Measurements from ENCODE around the gene STIL.
"Not testable (repeated sequence)": the region's sequence is repeated elsewhere in the genome, so short reads cannot be mapped to it uniquely, and the experiment has no call there.

STIL gene

DNA sequence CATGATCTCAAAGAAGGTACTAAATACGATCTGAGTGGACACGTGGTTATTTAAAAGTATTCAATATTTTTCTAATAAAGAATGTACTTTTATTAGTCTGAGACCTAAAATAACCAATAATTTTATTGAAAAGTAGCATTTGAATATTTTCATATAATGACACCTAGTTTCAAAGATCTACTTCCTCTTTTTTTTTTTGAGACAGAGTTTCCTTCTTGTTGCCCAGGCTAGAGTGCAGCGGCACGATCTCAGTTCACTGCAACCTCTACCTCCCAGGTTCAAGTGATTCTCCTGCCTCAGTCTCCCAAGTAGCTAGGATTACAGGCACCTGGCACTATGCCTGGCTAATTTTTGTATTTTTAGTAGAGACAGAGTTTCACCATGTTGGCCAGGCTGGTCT lies 25.8 kb downstream of the STIL start:
- H3K9me3 Mint-ChIP-seq; H3K27ac Mint-ChIP-seq; H3K4me1 Mint-ChIP-seq (ENCODE audit: low read depth); H3K27me3 Mint-ChIP-seq (ENCODE audit: low read depth); H3K4me3 Mint-ChIP-seq: not testable (repeated sequence)
- H3K36me3 Mint-ChIP-seq (ENCODE audit: low read depth), result peaks cover 17% of the 10 kb centered on the region

- Mint-ChIP-seq H3K4me1 (ENCODE audit: low read depth) (peaks cover 3% of the 10 kb centered on the region), H3K27me3 (ENCODE audit: low read depth) (no peaks in the 10 kb centered on the region), H3K9me3 (no peaks in the 10 kb centered on the region), H3K4me3 (no peak overlapping the region), H3K36me3 (ENCODE audit: low read depth) (peaks cover 20% of the 10 kb centered on the region), H3K27ac (no peak overlapping the region)
Observed at GRCh38 chr1:47280142-47280541, 33.8 kb downstream of the STIL start.

- Mint-ChIP-seq H3K36me3 (ENCODE audit: low read depth) (peaks cover 17% of the 10 kb centered on the region), H3K4me3 (no peak overlapping the region), H3K27ac (no peak overlapping the region), H3K27me3 (ENCODE audit: low read depth) (no peaks in the 10 kb centered on the region), H3K9me3 (no peaks in the 10 kb centered on the region), H3K4me1 (ENCODE audit: low read depth) (peaks cover 7% of the 10 kb centered on the region)
Observed at GRCh38 chr1:47276850-47277249, 37.1 kb downstream of the STIL start.

DNA sequence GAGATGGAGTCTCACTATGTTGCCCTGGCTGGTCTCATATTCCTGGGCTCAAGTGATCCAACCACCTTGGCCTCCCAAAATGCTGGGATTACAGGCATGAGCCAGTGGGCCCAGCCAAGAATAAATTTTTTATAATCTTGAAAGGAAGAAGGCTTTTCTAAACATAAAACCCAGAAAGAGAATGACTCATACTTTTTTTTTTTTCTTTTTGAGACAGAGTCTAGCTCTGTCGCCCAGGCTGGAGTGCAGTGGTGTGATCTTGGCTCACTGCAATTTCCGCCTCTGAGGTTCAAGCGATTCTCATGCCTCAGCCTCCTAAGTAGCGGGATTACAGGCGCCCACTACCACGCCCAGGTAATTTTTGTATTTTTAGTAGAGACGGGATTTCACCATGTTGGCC lies 38.1 kb downstream of the STIL start:
- not testable (repeated sequence) for H3K9me3 Mint-ChIP-seq; H3K27me3 Mint-ChIP-seq (ENCODE audit: low read depth); H3K4me3 Mint-ChIP-seq; H3K27ac Mint-ChIP-seq; H3K4me1 Mint-ChIP-seq (ENCODE audit: low read depth)
- H3K36me3 Mint-ChIP-seq (ENCODE audit: low read depth), result peaks cover 20% of the 10 kb centered on the region

DNA sequence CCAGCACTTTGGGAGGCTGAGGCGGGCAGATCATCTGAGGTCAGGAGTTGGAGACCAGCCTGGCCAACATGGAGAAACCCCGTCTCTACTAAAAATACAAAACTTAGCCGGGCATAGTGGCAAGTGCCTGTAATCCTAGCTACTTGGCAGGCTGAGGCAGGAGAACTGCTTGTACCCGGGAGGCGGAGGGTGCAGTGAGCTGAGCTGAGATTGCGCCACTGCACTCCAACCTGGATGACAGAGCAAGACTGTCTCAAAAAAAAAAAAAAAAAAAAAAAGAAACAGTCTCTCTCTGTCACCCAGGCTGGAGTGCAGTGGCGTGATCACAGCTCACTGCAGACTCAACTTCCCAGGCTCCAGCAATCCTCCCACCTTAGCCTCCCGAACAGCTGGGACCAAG lies 48.4 kb downstream of the STIL start:
- not testable (repeated sequence) for H3K27me3 Mint-ChIP-seq (ENCODE audit: low read depth); H3K4me1 Mint-ChIP-seq (ENCODE audit: low read depth); H3K27ac Mint-ChIP-seq; H3K9me3 Mint-ChIP-seq; H3K4me3 Mint-ChIP-seq
- H3K36me3 Mint-ChIP-seq (ENCODE audit: low read depth), result peaks cover 25% of the 10 kb centered on the region

- peaks cover 21% of the 10 kb centered on the region for H3K36me3 Mint-ChIP-seq (ENCODE audit: low read depth)
- H3K4me3 Mint-ChIP-seq, result no peak overlapping the region
- no peaks in the 10 kb centered on the region for H3K27me3 Mint-ChIP-seq (ENCODE audit: low read depth)
- no peak overlapping the region for H3K27ac Mint-ChIP-seq
- no peaks in the 10 kb centered on the region for H3K9me3 Mint-ChIP-seq
- peaks cover under 1% of the 10 kb centered on the region for H3K4me1 Mint-ChIP-seq (ENCODE audit: low read depth)
Observed at GRCh38 chr1:47262787-47263413, 51.0 kb downstream of the STIL start.

- Mint-ChIP-seq H3K36me3 (ENCODE audit: low read depth) (peaks cover 15% of the 10 kb centered on the region), H3K4me1 (ENCODE audit: low read depth) (peaks cover 4% of the 10 kb centered on the region), H3K4me3 (no peak overlapping the region), H3K9me3 (no peaks in the 10 kb centered on the region), H3K27me3 (ENCODE audit: low read depth) (no peaks in the 10 kb centered on the region), H3K27ac (no peak overlapping the region)
Observed at GRCh38 chr1:47257224-47257623, 56.7 kb downstream of the STIL start.

GRCh38 chr1:47252795-47253194 lies 61.2 kb downstream of the STIL start:
- peaks cover 3% of the 10 kb centered on the region for H3K4me1 Mint-ChIP-seq (ENCODE audit: low read depth)
- H3K4me3 Mint-ChIP-seq, result no peak overlapping the region
- peaks cover 18% of the 10 kb centered on the region for H3K36me3 Mint-ChIP-seq (ENCODE audit: low read depth)
- H3K27ac Mint-ChIP-seq, result no peak overlapping the region
- H3K27me3 Mint-ChIP-seq (ENCODE audit: low read depth), result no peaks in the 10 kb centered on the region
- H3K9me3 Mint-ChIP-seq, result no peaks in the 10 kb centered on the region

GRCh38 chr1:47252369-47252768 lies 61.6 kb downstream of the STIL start:
- no peaks in the 10 kb centered on the region for H3K9me3 Mint-ChIP-seq
- H3K4me3 Mint-ChIP-seq, result no peak overlapping the region
- no peaks in the 10 kb centered on the region for H3K27me3 Mint-ChIP-seq (ENCODE audit: low read depth)
- no peaks in the 10 kb centered on the region for H3K4me1 Mint-ChIP-seq (ENCODE audit: low read depth)
- peaks cover 15% of the 10 kb centered on the region for H3K36me3 Mint-ChIP-seq (ENCODE audit: low read depth)
- no peak overlapping the region for H3K27ac Mint-ChIP-seq

- no peak overlapping the region for H3K27ac Mint-ChIP-seq
- no peak overlapping the region for H3K4me3 Mint-ChIP-seq
- no peaks in the 10 kb centered on the region for H3K4me1 Mint-ChIP-seq (ENCODE audit: low read depth)
- peaks cover 5% of the 10 kb centered on the region for H3K27me3 Mint-ChIP-seq (ENCODE audit: low read depth)
- H3K36me3 Mint-ChIP-seq (ENCODE audit: low read depth), result peaks cover 11% of the 10 kb centered on the region
- no peaks in the 10 kb centered on the region for H3K9me3 Mint-ChIP-seq
Observed at GRCh38 chr1:47249755-47250154, 64.2 kb downstream of the STIL start.

GRCh38 chr1:47244339-47244862 lies 69.5 kb downstream of the STIL start:
- H3K4me3 Mint-ChIP-seq, result no peak overlapping the region
- peaks cover 3% of the 10 kb centered on the region for H3K36me3 Mint-ChIP-seq (ENCODE audit: low read depth)
- H3K27ac Mint-ChIP-seq, result no peak overlapping the region
- peaks cover 1% of the 10 kb centered on the region for H3K4me1 Mint-ChIP-seq (ENCODE audit: low read depth)
- H3K27me3 Mint-ChIP-seq (ENCODE audit: low read depth), result peaks cover 32% of the 10 kb centered on the region
- H3K9me3 Mint-ChIP-seq, result no peaks in the 10 kb centered on the region

DNA sequence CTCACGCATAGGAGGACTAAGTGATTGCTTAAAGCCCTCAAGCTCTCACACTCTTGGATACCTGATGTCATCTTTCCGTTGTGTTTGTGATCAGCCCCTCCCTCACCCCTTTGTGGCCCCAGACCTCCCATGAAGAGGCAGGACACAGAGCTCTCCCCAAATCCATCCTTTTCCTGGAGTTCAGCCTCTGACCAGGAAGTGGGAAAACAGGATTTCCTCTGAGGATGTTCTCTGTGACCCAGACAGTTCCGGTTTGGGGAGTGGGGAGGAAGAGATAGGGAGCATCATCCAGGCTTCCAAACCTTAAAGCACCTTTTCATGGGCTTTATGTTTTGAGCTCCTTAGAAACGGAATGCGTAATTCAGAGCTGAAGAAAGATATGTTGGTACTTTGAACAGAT lies 70.0 kb downstream of the STIL start:
- Mint-ChIP-seq H3K9me3 (no peaks in the 10 kb centered on the region), H3K4me1 (ENCODE audit: low read depth) (peaks cover 6% of the 10 kb centered on the region), H3K27ac (no peak overlapping the region), H3K4me3 (no peak overlapping the region), H3K36me3 (ENCODE audit: low read depth) (peaks cover 2% of the 10 kb centered on the region), H3K27me3 (ENCODE audit: low read depth) (peaks cover 37% of the 10 kb centered on the region)

DNA sequence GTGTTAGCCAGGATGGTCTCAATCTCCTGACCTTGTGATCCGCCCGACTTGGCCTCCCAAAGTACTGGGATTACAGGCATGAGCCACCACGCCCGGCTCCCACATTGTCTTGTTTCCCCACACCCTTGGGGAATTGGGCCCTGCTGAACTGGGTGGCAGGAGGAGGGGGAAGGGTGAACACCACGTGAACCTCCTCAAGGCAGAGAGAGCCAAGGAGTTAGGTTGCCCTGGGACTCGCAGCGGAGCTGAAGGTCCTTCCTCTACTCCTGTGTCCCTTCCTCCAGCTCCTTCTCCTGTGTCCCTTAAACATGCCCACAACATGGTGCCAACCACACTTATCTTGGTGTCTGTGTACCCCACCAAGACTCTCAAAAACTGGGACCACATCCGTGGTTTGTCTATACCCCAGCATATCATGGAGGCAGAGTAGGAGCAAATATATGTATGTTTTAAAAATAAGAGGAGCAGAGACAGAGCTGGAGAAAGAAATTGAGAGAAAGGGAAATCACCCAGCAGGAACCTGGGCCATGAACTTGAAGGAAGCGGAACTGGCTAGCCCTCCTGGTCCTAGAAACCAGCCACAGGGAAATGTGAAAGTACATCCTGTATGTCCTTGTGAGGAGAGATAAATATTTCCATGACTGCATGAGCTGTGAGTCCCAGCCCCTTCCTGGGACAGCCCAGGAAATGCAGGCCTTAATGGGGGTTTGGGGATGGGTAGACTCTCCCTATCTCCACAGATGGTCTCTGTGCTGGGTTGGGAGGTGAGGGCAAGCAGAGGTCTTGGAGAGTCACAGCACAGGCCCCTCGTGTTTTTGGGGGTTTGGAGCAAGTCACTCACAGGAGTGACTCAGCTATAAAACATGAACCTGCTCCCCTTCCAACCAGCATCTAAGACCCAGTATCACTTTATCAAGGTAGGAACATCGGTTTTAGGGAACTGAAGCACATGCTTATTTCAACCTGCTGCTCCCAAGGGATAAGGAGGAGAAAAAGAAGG lies 72.5 kb downstream of the STIL start:
- Mint-ChIP-seq H3K36me3 (ENCODE audit: low read depth) (no peaks in the 10 kb centered on the region), H3K4me1 (ENCODE audit: low read depth) (peaks cover 10% of the 10 kb centered on the region), H3K27ac (no peak overlapping the region), H3K4me3 (no peak overlapping the region), H3K9me3 (no peaks in the 10 kb centered on the region), H3K27me3 (ENCODE audit: low read depth) (peaks cover 57% of the 10 kb centered on the region)

DNA sequence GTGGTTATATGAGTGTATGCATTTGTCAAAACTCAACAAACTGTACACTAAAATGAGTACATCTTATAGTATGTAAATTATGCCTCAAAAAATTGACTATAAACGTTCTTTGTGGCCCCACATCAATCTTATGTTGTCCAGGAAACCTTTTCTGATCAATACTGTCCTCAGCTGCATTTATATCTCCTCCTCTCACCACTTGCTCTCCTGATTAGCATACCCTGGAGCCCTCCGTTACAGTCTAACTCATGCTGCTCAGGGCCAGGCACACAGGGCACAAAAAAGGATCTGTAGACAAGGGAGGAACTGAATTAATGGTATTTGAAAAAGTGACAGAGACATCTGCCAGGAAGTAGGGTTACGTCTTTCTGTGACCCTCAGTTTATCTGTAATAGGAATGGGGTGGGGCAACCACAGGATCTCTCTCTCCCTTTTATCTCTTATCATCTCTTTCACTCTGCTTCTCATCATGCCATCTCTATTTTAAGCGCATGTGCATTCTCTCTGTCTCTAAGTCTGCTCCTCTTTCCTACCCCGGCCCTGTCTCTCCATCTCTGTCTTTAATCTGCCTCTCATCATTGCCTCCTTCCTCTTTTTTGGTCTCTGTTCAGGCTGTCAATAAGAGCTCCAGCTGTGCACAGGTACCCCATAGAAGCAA lies 74.9 kb downstream of the STIL start:
- no peaks in the 10 kb centered on the region for H3K36me3 Mint-ChIP-seq (ENCODE audit: low read depth)
- peaks cover 10% of the 10 kb centered on the region for H3K4me1 Mint-ChIP-seq (ENCODE audit: low read depth)
- H3K27ac Mint-ChIP-seq, result no peak overlapping the region
- no peaks in the 10 kb centered on the region for H3K9me3 Mint-ChIP-seq
- H3K27me3 Mint-ChIP-seq (ENCODE audit: low read depth), result peaks cover 67% of the 10 kb centered on the region
- no peak overlapping the region for H3K4me3 Mint-ChIP-seq
